Measurements from ENCODE around the gene GALNT16.
A peak's percentile ranks its signal among the peaks of the same experiment; 100 is the strongest.

GALNT16 gene

GRCh38 chr14:69242311-69243224 is 17.4 kb upstream of the GALNT16 start:
- no peaks in the 10 kb centered on the region for H3K9me3 Mint-ChIP-seq
- no peak overlapping the region for H3K27ac Mint-ChIP-seq
- H3K4me3 Mint-ChIP-seq, result no peak overlapping the region
- no peaks in the 10 kb centered on the region for H3K4me1 Mint-ChIP-seq (ENCODE audit: low read depth)
- peaks cover 4% of the 10 kb centered on the region for H3K27me3 Mint-ChIP-seq (ENCODE audit: low read depth)
- H3K36me3 Mint-ChIP-seq (ENCODE audit: low read depth), result no peaks in the 10 kb centered on the region

DNA sequence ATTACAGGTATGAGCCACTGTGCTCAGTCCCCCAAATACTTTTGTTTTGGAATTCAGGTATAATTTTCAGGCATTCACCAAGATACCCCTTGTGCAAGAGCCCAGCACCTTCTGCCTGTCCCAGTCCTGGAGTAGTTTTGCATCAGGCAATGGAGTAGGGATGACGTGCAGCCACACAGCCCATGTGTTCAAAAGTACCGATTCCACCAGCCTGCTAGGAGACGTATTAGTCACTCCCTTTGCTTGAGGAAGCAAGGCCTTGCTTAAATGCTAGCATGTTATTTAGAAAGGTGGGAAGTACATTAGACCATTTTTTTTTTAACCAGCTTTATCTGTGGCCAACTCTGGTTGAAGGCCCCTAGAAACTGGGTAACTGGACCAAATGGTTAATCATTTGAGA is 15.0 kb upstream of the GALNT16 start:
- Mint-ChIP-seq H3K9me3 (no peaks in the 10 kb centered on the region), H3K36me3 (ENCODE audit: low read depth) (no peaks in the 10 kb centered on the region), H3K27ac (no peak overlapping the region), H3K4me3 (no peak overlapping the region), H3K27me3 (ENCODE audit: low read depth) (peaks cover 6% of the 10 kb centered on the region), H3K4me1 (ENCODE audit: low read depth) (no peaks in the 10 kb centered on the region)

DNA sequence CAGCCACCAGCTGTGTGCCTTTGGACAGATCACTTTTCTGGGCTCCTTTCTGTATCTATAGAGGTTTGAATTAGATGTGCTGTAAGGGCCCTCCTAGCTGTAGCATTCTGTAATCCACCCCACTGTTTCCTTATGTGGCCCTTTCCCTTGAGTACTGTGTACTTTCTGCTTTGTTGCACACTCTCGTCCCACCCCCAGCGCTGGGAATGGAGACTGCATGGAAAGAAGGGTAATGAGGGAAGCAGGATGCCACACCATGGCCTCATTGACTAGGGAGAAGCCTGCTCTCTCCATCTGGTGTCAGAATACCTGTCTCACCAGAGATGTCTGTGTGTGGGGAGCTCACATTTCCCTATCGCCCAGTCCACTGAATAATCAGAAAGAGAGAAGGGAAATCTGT is 13.6 kb upstream of the GALNT16 start:
- Mint-ChIP-seq H3K4me1 (ENCODE audit: low read depth) (no peaks in the 10 kb centered on the region), H3K27ac (no peak overlapping the region), H3K9me3 (no peaks in the 10 kb centered on the region)

DNA sequence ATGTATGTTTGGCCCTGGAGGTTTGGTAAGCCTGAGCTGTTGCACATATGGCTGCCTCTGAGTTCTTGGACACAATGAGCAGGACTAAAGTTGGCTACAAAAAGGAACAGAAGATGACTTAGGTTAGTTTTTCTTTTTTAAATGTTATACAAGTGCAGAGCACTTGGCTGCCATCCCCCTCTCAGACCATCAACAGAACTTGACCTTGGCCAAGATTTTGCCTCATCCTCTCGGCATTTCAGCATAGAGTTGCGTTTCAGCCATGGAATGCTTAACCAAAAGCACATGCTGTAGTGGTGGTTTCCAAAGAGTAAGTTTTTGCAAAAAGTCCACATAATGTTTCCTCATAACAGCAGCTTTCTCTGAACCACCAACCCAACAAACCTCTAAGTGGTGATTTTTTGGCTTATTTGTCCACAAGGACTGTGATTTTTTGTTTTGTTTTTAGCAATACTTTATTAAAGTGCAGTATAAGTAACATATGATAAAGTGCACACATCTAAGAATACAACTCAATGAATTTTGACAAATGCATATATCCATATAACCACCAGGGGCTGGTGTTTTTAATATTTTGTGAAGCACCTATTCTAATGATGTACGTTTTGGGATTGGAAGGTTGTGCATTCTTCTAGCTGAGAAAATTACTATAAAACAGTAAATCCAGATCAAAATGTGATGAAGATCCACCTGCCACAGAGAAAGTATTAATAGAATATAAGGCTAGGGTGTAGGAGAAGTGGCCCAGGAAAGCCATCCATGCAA is 12.1 kb upstream of the GALNT16 start:
- H3K9me3 Mint-ChIP-seq, result no peaks in the 10 kb centered on the region
- H3K4me1 Mint-ChIP-seq (ENCODE audit: low read depth), result no peaks in the 10 kb centered on the region
- peaks cover 13% of the 10 kb centered on the region for H3K27me3 Mint-ChIP-seq (ENCODE audit: low read depth)
- H3K36me3 Mint-ChIP-seq (ENCODE audit: low read depth), result no peaks in the 10 kb centered on the region
- no peak overlapping the region for H3K4me3 Mint-ChIP-seq
- no peak overlapping the region for H3K27ac Mint-ChIP-seq

More for the DNA sequence above, 13.6 kb upstream of the GALNT16 start:
- Mint-ChIP-seq H3K27me3 (ENCODE audit: low read depth) (peaks cover 6% of the 10 kb centered on the region), H3K36me3 (ENCODE audit: low read depth) (no peaks in the 10 kb centered on the region), H3K4me3 (no peak overlapping the region)

GRCh38 chr14:69249603-69250002 is 10.4 kb upstream of the GALNT16 start:
- Mint-ChIP-seq H3K4me3 (no peak overlapping the region), H3K9me3 (no peaks in the 10 kb centered on the region), H3K27ac (no peak overlapping the region), H3K27me3 (ENCODE audit: low read depth) (peaks cover 23% of the 10 kb centered on the region), H3K36me3 (ENCODE audit: low read depth) (no peaks in the 10 kb centered on the region), H3K4me1 (ENCODE audit: low read depth) (no peaks in the 10 kb centered on the region)

DNA sequence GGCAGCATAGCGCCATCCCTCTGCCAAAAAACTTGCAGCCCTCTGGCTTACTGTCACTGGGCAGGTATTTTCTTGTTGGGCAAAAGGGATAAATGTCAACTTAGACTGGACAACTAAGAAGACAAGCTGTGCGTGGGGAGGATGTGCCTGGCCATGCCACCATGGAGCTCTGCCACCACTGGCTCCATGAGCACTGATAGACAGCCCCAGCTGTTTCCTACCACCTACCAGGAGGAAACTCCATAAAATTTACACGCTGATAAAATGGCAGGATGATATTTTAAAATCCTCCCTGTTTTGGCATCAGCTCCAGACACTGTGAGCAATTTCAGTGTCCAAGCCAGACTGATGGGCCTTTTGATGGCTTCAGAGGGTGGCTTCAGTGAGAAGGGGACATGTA is 7.1 kb upstream of the GALNT16 start:
- Mint-ChIP-seq H3K27me3 (ENCODE audit: low read depth) (peaks cover 41% of the 10 kb centered on the region), H3K9me3 (no peaks in the 10 kb centered on the region), H3K4me3 (no peak overlapping the region), H3K27ac (no peak overlapping the region), H3K36me3 (ENCODE audit: low read depth) (no peaks in the 10 kb centered on the region), H3K4me1 (ENCODE audit: low read depth) (no peaks in the 10 kb centered on the region)

DNA sequence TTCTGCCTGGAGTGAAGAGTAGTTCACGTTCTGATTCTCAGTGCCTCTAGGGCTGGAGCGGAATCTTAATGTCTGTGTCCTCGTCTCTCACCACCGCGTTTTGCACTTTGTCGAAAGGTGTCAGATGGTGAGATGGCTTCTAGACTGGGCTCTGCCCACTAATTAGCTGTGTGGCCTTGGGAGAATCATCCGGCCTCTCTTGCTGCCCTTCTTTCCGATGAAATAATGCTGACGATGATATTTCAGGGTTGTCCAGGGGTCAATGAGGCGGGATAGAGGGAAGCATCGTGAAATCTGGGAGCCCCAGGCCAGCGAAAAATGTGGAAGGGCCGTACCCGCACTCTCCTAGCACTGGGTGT is 811 bp upstream of the GALNT16 start:
- no peak overlapping the region for H3K4me3 Mint-ChIP-seq
- H3K4me1 Mint-ChIP-seq (ENCODE audit: low read depth), result no peaks in the 10 kb centered on the region
- H3K27me3 Mint-ChIP-seq (ENCODE audit: low read depth), result peaks cover 76% of the 10 kb centered on the region

GRCh38 chr14:69260190-69260860 is 367 bp downstream of the GALNT16 start:
- Mint-ChIP-seq H3K9me3 (no peaks in the 10 kb centered on the region), H3K27ac (no peak overlapping the region), H3K36me3 (ENCODE audit: low read depth) (no peaks in the 10 kb centered on the region), H3K4me1 (ENCODE audit: low read depth) (no peaks in the 10 kb centered on the region), H3K27me3 (ENCODE audit: low read depth) (peaks cover 71% of the 10 kb centered on the region), H3K4me3 (no peak overlapping the region)

More for the DNA sequence above, 811 bp upstream of the GALNT16 start:
- Mint-ChIP-seq H3K36me3 (ENCODE audit: low read depth) (no peaks in the 10 kb centered on the region), H3K9me3 (no peaks in the 10 kb centered on the region), H3K27ac (no peak overlapping the region)

- Mint-ChIP-seq H3K9me3 (no peaks in the 10 kb centered on the region), H3K27ac (no peak overlapping the region), H3K4me3 (peak overlapping the region; percentile 77), H3K27me3 (ENCODE audit: low read depth) (peaks cover 69% of the 10 kb centered on the region), H3K4me1 (ENCODE audit: low read depth) (no peaks in the 10 kb centered on the region), H3K36me3 (ENCODE audit: low read depth) (no peaks in the 10 kb centered on the region)
Measured at GRCh38 chr14:69260861-69261564, 1.1 kb downstream of the GALNT16 start.

DNA sequence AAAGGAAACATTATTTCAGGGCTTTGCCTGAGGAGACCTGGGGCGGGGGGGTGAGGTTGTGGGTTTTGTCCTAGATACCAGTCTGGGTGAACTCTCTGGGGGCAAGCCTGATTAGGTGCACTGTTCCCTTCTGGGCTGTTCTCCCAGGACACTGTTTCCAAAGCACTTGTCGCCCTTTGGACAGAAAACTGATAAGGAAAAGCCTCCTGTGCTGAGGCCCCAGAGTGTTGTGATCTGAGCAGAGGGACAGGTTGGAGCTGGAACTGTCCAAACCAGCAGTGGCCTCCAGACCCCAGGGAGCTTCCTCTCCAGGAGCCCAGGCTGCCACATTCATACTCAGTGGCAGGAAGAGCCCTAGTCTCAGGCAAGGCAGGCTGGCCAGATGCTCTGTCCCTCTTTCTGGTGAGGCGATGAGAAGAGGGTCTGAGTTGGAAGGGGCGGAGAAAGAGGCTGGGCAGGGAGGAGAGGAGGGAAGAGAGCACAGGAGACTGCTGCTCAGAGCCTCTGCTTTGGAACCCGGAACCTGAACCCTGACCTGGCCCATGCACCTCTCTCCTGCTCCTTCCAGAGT is 1.9 kb downstream of the GALNT16 start:
- H3K4me1 Mint-ChIP-seq (ENCODE audit: low read depth), result no peaks in the 10 kb centered on the region
- no peaks in the 10 kb centered on the region for H3K9me3 Mint-ChIP-seq
- H3K27ac Mint-ChIP-seq, result no peak overlapping the region
- peak overlapping the region; percentile 77 for H3K4me3 Mint-ChIP-seq
- peaks cover 62% of the 10 kb centered on the region for H3K27me3 Mint-ChIP-seq (ENCODE audit: low read depth)
- no peaks in the 10 kb centered on the region for H3K36me3 Mint-ChIP-seq (ENCODE audit: low read depth)

DNA sequence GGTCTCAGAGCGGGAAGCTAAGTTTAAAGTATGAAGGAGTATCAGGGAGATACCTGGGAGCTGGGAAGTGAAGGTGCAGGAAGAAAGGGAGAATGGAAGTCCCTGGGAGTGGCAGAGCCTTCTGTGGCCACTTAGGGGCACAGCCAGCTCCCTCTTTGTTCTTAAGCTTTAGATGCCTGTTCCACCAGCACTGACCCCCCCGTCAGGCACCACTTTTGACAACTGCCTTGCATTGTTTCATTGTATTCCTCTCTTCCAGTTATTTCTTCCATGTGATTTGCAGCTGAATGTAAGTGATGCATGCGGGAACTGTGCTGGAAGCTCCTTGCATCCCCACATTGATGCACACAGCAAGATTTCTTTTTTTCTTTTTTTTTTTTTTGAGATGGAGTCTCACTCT is 2.6 kb downstream of the GALNT16 start:
- Mint-ChIP-seq H3K4me1 (ENCODE audit: low read depth) (no peaks in the 10 kb centered on the region), H3K27me3 (ENCODE audit: low read depth) (peaks cover 59% of the 10 kb centered on the region), H3K36me3 (ENCODE audit: low read depth) (no peaks in the 10 kb centered on the region), H3K27ac (no peak overlapping the region), H3K9me3 (no peaks in the 10 kb centered on the region), H3K4me3 (no peak overlapping the region)

GRCh38 chr14:69263364-69263763 is 3.4 kb downstream of the GALNT16 start:
- H3K27me3 Mint-ChIP-seq (ENCODE audit: low read depth), result peaks cover 53% of the 10 kb centered on the region
- H3K9me3 Mint-ChIP-seq, result no peaks in the 10 kb centered on the region
- H3K4me3 Mint-ChIP-seq, result no peak overlapping the region
- no peaks in the 10 kb centered on the region for H3K4me1 Mint-ChIP-seq (ENCODE audit: low read depth)
- no peaks in the 10 kb centered on the region for H3K36me3 Mint-ChIP-seq (ENCODE audit: low read depth)
- no peak overlapping the region for H3K27ac Mint-ChIP-seq

- H3K9me3 Mint-ChIP-seq, result no peaks in the 10 kb centered on the region
- H3K4me1 Mint-ChIP-seq (ENCODE audit: low read depth), result no peaks in the 10 kb centered on the region
- H3K4me3 Mint-ChIP-seq, result no peak overlapping the region
- no peaks in the 10 kb centered on the region for H3K36me3 Mint-ChIP-seq (ENCODE audit: low read depth)
- peaks cover 49% of the 10 kb centered on the region for H3K27me3 Mint-ChIP-seq (ENCODE audit: low read depth)
- H3K27ac Mint-ChIP-seq, result no peak overlapping the region
Measured at GRCh38 chr14:69263771-69264170, 3.8 kb downstream of the GALNT16 start.

Measured in T-helper 1 cell treated with Interleukin-12 subunit alpha and Interleukin-12 subunit beta and Interleukin-4 antibody, amounts not matched to agents 30 μg/mL and 1 μg/mL, for 36 hours (primary cell).